Natural killer cell treated with Interleukin-12 subunit alpha and Interleukin-12 subunit beta and Interleukin-15 and Interleukin-18, amount 100 ng/mL, for 72 hours (primary cell): ENCODE results near the gene STX8. TPM values are rescaled to one million over a fixed set of nuclear protein-coding genes. Genes with fewer than 3 reads are reported as not detected.

Experiments
- ATAC-seq, 2 donors: fragments of 150-1000 bp; cut with Tn5 transposase in 1 of 2; sonication (Bioruptor Pico), chemical (Tn5 transposase) in 1 of 2; 2 replicates each; pipeline ENCODE4 v1.10.0; 2021
- DNase-seq: peaks from one replicate; pipeline ENCODE4 v3.0.0; 2022; ENCODE audit warnings: low spot score
- H3K27ac Mint-ChIP-seq, 2 donors: 1 replicate in 1 of 2; 2 replicates in 1 of 2; pipeline ENCODE4 v1.8.0; 2022; ENCODE audit warnings: mixed read lengths in 2 of 2, mild to moderate bottlenecking in 1 of 2, moderate library complexity in 1 of 2
- H3K27me3 Mint-ChIP-seq, 2 donors: 1 replicate in 1 of 2; 2 replicates in 1 of 2; pipeline ENCODE4 v1.8.0; 2022; ENCODE audit warnings: mixed read lengths in 2 of 2
- H3K36me3 Mint-ChIP-seq: one replicate; pipeline ENCODE4 v1.8.0; 2022; ENCODE audit warnings: mixed read lengths
- H3K4me1 Mint-ChIP-seq, 2 donors: 1 replicate in 1 of 2; 2 replicates in 1 of 2; pipeline ENCODE4 v1.8.0; 2022; ENCODE audit warnings: low read depth in 2 of 2, mixed read lengths in 2 of 2, mild to moderate bottlenecking in 1 of 2
- H3K4me3 Mint-ChIP-seq: one replicate; pipeline ENCODE4 v1.8.0; 2022; ENCODE audit warnings: mixed read lengths
- H3K9me3 Mint-ChIP-seq: 2 replicates; pipeline ENCODE4 v1.8.0; 2022; ENCODE audit warnings: mixed read lengths
- total RNA-seq, 2 donors: library from RNA; stranded (reverse); gene quantifications; one replicate each; pipeline ENCODE4 v1.2.3, GENCODE V29; 2022

STX8 gene
- total RNA-seq, 2 donors from 2014 or later = 65.2 to 87.7 TPM

DNA sequence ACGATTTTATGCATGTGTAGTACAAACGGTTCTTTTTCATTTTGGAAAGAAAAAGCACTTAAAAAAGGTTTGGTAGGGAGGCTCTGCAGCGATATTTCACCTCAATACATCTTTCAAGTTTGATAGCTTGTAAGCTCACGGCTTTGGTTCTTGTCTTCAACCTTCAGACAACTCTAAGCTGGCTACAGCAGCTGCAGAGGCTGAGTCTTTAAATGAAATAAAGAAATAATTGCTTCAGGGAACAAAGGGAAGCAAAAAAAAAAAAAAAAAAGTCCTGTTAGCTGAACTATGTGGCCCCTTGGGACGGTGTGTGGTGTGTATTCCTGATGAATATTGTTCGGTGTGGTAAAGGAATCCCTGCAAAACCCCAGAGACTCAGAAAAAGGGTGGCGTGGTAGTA is 289.2 kb downstream of the STX8 start:
- no peak overlapping the region for H3K4me3 Mint-ChIP-seq
- no peaks in the 10 kb centered on the region for H3K27me3 Mint-ChIP-seq
- peak overlapping the region in 1 of 2 donors; percentile 37 for H3K27ac Mint-ChIP-seq

DNA sequence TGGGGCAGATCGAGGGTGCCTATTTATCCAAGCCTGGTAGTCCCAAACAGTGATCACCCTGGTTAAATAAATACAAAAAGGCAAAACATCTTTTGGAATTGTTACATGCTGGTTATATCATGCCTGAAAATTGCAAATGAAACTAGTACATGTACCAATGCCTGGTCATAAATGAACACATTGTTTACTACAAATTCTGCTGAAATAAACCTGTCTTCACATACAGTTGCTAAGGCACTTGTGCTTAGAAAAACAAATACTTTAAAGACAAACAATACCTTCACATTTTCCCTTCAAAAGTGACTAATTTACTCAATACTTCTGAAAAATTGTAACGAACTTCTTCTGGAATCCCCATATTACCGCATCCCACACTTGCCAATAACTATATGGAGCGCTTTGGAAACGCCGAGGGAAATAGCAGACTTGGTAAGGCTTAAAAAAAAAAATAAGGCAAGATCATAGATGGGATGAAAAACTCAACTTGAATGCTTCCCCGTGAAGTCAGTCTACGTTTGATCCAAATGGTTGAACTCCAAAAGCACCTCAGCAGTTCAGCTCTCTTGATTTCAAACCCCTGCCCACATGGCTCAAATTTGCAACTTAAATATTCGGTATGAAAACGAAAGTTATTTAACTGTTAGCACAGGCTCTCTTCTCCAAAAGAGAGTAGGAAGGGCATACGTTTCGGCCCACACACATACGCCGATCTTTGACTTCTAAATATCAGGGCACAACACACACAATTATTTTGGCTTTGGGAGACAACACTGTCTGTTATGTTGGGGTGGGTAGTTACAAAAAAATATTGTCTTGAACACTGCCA is 289.8 kb downstream of the STX8 start:
- ATAC-seq (no peak), DNase-seq (no peak)
- H3K9me3 Mint-ChIP-seq = no peaks in the 10 kb centered on the region
- no peaks in the 10 kb centered on the region for H3K36me3 Mint-ChIP-seq
- no peak overlapping the region for H3K4me3 Mint-ChIP-seq
- H3K27ac Mint-ChIP-seq = no peak overlapping the region
- H3K27me3 Mint-ChIP-seq = no peaks in the 10 kb centered on the region
- peaks cover 24 to 31% of the 10 kb centered on the region in 2 donors for H3K4me1 Mint-ChIP-seq

More for the DNA sequence above, 289.2 kb downstream of the STX8 start:
- ATAC-seq (no peak), DNase-seq (no peak)
- Mint-ChIP-seq H3K36me3 (no peaks in the 10 kb centered on the region), H3K9me3 (no peaks in the 10 kb centered on the region), H3K4me1 (peaks cover 21 to 27% of the 10 kb centered on the region in 2 donors)

DNA sequence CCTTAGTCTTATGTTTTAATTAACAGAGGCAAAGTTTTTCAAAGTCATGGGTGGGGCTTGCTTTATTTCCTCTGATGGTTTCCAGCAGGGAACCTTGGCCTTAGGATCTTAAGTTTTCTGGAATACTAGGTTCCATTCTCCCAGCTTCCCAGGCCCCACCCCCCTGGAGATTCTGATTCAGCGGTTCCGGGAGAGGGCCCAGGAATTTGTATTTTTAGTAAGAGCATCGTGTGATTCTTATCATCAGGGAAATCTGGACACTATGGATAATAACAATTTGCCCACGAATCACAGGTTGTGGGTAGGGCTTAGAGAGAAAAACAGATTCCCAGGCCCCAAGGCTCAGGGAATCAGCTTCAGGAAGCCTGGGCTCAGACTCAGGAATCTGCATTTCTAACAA is 290.7 kb downstream of the STX8 start:
- Mint-ChIP-seq H3K27ac (no peak overlapping the region), H3K27me3 (no peaks in the 10 kb centered on the region), H3K9me3 (no peaks in the 10 kb centered on the region), H3K4me1 (peaks cover 21 to 27% of the 10 kb centered on the region in 2 donors), H3K36me3 (no peaks in the 10 kb centered on the region), H3K4me3 (no peak overlapping the region)
- no peak for ATAC-seq
- DNase-seq = no peak

DNA sequence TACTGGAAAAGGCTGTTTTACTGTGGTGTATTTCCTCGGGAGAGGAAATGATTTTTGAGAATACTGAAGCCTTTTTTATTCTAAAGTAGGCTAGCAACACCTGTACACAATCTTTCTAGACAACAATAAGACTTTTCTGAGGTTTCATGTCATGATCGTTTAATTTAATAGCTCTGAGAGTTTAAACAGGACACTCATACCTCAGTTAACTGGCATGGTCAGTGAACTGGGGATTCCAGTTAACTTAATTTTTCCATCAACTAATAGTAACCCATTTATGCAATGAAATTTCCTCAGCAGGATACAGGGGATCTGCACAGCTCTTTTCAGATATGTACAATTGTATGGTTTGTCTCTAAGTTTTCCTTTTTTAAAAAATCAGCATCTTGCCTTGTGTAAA is 291.7 kb downstream of the STX8 start:
- no peaks in the 10 kb centered on the region for H3K36me3 Mint-ChIP-seq
- peaks cover 12 to 19% of the 10 kb centered on the region in 2 donors for H3K4me1 Mint-ChIP-seq
- H3K4me3 Mint-ChIP-seq = no peak overlapping the region
- H3K9me3 Mint-ChIP-seq = no peaks in the 10 kb centered on the region
- ATAC-seq (no peak), DNase-seq (no peak)
- no peaks in the 10 kb centered on the region for H3K27me3 Mint-ChIP-seq
- H3K27ac Mint-ChIP-seq = no peak overlapping the region

DNA sequence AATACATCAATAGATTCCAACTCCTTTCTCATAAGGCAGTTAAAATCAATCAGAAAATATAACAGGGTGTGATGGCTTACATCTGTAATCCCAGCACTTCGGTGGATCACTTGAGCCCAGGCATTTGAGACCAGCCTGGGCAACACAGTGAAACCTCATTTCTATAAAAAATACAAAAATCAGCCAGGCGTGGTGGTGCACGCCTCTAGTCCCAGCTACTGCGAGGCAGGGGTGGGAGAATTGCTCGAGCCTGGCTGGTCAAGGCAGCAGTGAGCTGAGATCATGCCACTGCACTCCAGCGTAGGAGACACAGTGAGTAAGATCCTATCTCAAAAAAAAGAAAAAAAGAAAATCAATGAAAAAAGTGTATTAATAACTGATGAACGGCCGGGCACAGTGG is 295.7 kb downstream of the STX8 start:
- no peak for DNase-seq
- no peak for ATAC-seq
- no peaks in the 10 kb centered on the region for H3K9me3 Mint-ChIP-seq
- H3K27ac Mint-ChIP-seq = no peak overlapping the region
- H3K4me3 Mint-ChIP-seq = no peak overlapping the region
- no peaks in the 10 kb centered on the region for H3K36me3 Mint-ChIP-seq
- peaks cover 11 to 14% of the 10 kb centered on the region in 2 donors for H3K4me1 Mint-ChIP-seq
- no peaks in the 10 kb centered on the region for H3K27me3 Mint-ChIP-seq

DNA sequence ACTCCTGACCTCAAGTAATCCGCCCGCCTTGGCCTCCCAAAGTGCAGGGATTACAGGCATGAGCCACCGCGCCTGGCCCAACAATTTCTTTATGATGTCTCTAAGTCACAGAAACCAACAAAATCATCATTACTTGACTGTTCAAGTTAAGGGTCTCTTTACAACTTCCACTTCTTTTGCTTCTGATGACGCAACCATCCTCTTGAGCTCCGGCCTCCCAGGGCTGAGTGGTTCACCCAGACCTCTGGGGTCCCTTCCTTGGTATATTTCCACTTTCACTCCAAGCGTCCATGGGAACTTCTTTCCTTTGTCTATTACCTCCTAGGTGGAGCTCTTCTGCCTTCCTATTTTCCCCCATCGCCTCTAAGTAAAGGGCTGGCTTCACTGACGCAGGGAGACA is 300.6 kb downstream of the STX8 start:
- H3K27me3 Mint-ChIP-seq = no peaks in the 10 kb centered on the region
- H3K27ac Mint-ChIP-seq = no peak overlapping the region
- no peaks in the 10 kb centered on the region for H3K9me3 Mint-ChIP-seq
- ATAC-seq (no peak), DNase-seq (no peak)
- H3K36me3 Mint-ChIP-seq = no peaks in the 10 kb centered on the region
- peaks cover 6 to 10% of the 10 kb centered on the region in 2 donors for H3K4me1 Mint-ChIP-seq
- no peak overlapping the region for H3K4me3 Mint-ChIP-seq

DNA sequence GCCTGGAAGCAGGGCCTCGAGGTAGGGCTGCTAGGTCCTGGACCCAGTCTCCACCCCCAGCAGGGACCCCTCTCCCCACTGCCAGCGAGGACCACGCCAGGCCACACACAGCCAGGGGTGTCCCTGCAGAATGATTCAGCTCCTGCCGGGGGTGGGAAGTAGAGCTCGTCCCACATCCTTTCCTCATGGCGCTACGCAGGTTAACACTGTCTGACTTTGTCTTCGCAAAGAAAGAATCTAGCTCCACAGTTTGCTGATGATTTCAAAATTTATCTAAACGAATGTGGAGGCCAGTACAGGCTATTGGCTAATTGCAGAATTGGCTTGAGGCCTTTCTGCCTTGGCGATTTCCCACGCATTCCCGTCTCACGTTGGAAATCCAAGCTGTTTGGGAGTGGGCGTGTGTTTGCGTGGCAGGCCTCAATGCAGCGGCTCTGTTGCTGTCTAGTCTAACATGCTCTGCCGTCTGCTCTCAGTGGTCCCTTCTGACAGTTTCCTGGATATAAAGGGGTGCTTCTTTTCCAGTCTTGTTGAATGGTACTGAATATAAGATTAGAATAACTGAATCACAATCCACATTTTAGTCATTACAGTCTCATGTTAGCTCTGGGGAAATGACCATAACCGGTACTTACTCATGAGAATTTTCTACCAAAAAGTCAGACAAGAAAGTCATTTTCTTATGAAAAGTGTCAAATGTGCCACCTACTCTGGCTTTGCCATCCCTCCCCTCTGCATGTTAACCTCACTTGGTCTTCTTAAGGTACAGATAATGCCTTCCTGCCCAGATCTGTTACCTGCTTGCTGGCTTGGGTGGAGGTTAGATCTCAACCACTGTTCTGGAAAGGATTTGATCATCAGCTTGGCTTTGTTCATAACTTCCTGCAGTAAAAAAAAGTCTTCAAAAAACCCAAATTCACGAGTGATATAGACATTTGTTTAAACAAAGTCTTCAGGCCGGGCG is 301.9 kb downstream of the STX8 start:
- H3K36me3 Mint-ChIP-seq = no peaks in the 10 kb centered on the region
- H3K27ac Mint-ChIP-seq = peak overlapping the region; percentile 32 to 53
- H3K9me3 Mint-ChIP-seq = no peaks in the 10 kb centered on the region
- no peak for DNase-seq
- H3K27me3 Mint-ChIP-seq = no peaks in the 10 kb centered on the region
- peak in 1 of 2 donors; percentile 75 for ATAC-seq
- no peak overlapping the region for H3K4me3 Mint-ChIP-seq
- H3K4me1 Mint-ChIP-seq = peaks cover 6 to 10% of the 10 kb centered on the region in 2 donors

DNA sequence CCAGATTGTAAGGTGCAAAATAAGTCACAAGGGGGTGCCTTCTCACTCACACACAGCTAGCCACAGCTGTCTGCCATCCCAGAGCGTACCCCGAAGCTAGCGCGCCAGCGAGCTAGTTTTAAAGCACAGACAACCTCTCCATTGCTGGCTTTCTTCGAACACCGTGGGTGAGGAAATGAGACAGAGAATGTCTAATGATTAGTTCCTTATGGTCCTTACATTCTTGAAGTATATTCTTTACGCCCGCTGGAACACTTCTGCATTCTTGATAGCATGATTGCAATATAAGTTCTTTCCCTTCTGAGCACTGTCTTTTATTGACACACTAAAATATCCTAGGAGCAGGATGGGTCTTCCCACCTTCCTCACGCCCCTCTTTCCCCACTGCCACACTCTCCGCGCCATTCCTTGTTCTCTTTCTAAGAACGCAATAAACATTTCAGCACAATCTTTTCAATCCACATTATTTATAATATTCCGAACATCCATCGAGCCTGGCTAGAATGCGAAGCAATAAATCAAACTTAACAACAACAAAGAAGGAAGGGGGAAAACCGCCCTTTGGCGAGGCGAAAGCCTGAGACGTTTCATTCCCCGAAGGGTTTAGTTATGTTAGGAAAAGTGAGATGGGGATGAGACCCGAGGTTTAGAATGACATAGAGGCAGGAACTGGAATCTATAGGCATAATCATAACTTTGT is 303.0 kb downstream of the STX8 start:
- no peak overlapping the region for H3K27ac Mint-ChIP-seq
- no peaks in the 10 kb centered on the region for H3K36me3 Mint-ChIP-seq
- no peaks in the 10 kb centered on the region for H3K27me3 Mint-ChIP-seq
- DNase-seq = no peak
- peaks cover 6 to 8% of the 10 kb centered on the region in 2 donors for H3K4me1 Mint-ChIP-seq
- H3K4me3 Mint-ChIP-seq = no peak overlapping the region
- ATAC-seq = no peak
- no peaks in the 10 kb centered on the region for H3K9me3 Mint-ChIP-seq

DNA sequence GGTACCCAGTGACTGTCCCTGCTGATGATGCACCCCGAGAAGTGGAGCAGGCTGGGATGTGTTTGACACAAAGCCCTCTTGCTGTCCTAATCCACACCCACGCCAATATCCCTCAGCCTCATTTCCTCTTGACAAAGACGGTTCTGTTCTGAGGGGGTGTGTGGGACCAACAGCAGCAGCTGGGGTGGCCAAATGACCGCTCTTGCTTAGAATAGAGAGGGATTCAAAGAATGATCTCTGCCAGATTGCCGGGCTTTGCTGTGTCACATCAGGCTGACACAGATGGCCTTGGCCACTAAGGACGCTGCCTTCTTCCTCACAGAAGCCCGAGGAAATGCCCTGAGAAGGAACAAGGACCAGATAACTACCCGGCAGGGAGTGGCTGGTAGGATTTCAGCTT is 303.6 kb downstream of the STX8 start:
- Mint-ChIP-seq H3K4me1 (peaks cover 4 to 6% of the 10 kb centered on the region in 2 donors), H3K36me3 (no peaks in the 10 kb centered on the region), H3K27me3 (no peaks in the 10 kb centered on the region), H3K27ac (no peak overlapping the region), H3K9me3 (no peaks in the 10 kb centered on the region), H3K4me3 (no peak overlapping the region)
- DNase-seq = no peak
- no peak for ATAC-seq

DNA sequence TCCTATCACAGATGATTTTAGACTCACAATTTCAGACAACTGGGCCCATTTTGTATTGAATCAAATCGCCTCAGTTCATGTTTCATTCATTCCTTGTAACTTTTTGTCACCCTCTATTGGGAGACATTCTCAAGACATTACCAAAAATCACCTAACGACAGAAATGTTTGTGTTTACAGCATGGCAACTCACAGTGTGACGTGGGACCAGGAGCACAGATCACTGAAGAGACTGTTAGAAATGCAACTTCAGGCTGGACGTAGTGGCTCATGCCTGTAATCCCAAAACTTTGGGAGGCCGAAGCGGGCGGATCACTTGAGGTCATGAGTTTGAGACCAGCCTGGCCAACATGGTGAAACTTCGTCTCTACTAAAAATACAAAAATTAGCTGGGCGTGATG is 304.7 kb downstream of the STX8 start:
- H3K4me1 Mint-ChIP-seq = peaks cover 6% of the 10 kb centered on the region in 2 donors
- H3K9me3 Mint-ChIP-seq = no peaks in the 10 kb centered on the region
- no peak overlapping the region for H3K27ac Mint-ChIP-seq
- ATAC-seq = no peak
- DNase-seq = no peak
- no peaks in the 10 kb centered on the region for H3K36me3 Mint-ChIP-seq
- no peak overlapping the region for H3K4me3 Mint-ChIP-seq
- no peaks in the 10 kb centered on the region for H3K27me3 Mint-ChIP-seq

DNA sequence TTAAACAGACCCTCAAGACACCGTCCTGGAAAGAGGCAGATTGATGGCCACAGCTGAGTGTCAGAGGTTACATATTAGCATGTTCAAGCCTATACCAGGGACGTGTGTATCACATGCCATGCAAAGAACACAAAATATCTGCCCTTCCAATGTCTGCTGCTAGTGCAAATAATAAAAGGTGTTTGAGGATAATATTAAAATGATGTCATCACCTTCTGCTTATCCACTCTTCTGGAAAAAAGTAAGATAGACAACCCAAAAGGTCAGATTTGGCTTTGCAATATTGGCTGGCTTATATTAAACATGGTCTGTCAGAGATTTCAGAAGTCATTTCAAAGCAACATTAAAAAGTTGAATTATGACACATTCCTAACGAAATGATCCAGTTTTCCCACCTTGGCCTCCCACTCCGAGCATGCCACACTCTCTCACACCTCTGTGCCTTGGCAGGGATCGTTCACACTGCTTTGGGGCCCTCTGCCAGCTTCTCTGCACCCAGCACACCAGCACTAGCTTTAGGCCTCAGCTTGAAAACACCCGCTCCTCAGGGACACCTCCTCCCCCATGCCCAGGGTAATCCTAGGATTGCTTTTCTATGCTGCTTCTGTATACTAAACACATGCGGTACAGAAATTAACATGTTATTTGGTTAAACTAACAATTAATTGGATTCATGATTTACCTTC is 306.1 kb downstream of the STX8 start:
- no peaks in the 10 kb centered on the region for H3K36me3 Mint-ChIP-seq
- ATAC-seq (no peak), DNase-seq (no peak)
- H3K9me3 Mint-ChIP-seq = no peaks in the 10 kb centered on the region
- no peak overlapping the region for H3K4me3 Mint-ChIP-seq
- no peak overlapping the region for H3K27ac Mint-ChIP-seq
- peaks cover 0 to 3% of the 10 kb centered on the region in 2 donors for H3K4me1 Mint-ChIP-seq
- H3K27me3 Mint-ChIP-seq = no peaks in the 10 kb centered on the region

DNA sequence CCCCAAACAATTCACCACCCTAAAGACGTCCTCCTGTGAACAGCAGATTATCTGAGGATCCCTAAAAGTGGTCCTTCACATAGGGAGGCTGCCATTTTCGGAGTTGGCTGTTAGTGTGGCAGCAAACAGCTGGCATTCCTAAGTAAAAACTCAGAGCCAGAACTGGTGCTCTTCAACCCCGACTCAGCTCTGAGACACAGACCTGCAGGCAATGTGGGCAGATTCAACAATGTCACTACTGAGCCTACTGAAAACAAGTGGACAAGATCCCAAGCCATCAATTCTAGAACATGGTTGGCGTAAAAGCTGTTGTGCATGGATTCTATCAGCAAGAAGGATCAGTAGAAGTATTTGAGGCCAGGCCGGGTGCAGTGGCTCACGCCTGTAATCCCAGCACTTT is 307.1 kb downstream of the STX8 start:
- DNase-seq = no peak
- Mint-ChIP-seq H3K4me3 (no peak overlapping the region), H3K9me3 (no peaks in the 10 kb centered on the region), H3K27ac (no peak overlapping the region), H3K27me3 (no peaks in the 10 kb centered on the region), H3K4me1 (peaks cover 0 to 3% of the 10 kb centered on the region in 2 donors), H3K36me3 (no peaks in the 10 kb centered on the region)
- no peak for ATAC-seq

DNA sequence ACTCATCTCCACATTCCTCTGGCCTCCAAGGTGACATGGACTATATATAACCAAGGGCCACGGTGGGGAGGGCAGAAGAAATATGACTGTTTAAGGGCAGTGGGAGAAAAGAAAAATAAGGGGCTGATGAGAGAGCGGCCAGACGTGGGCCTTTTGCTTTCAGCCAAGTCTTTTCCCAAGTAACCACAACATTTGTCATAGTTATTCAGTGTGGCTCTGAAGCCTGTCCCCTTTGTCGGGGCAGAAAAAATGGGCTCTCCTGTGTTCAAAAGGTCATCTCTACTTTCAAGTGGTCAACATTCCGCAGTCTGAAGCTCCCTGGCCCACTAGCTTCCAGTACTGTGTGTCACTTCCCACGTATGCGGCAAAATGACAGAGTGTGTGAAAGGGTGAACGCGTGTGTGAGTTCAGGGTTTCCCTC is 308.9 kb downstream of the STX8 start:
- Mint-ChIP-seq H3K9me3 (no peaks in the 10 kb centered on the region), H3K4me1 (peaks cover 0 to 3% of the 10 kb centered on the region in 2 donors), H3K4me3 (no peak overlapping the region), H3K27me3 (no peaks in the 10 kb centered on the region), H3K36me3 (no peaks in the 10 kb centered on the region), H3K27ac (no peak overlapping the region)
- no peak for ATAC-seq
- DNase-seq = no peak
